Gastrocnemius medialis (tissue), 4 donors: ENCODE data around the gene SYCE3.

Experiments
- CTCF ChIP-seq, 5 experiments: fragments of 450-650 bp in 3 of 5; fragments of 200-600 bp in 2 of 5; sonication (generic) in 2 of 5; IDR thresholded peaks in 4 of 5; conservative IDR thresholded peaks in 1 of 5; 1 replicate in 4 of 5; 2 replicates in 1 of 5; pipeline ENCODE4 v1.5.1; 2016 to 2019; ENCODE audit warnings: antibody characterized with exemption in 5 of 5, mild to moderate bottlenecking in 3 of 5, moderate library complexity in 3 of 5
- POLR2A ChIP-seq, 2 donors: fragments of 450-650 bp; IDR thresholded peaks; one replicate each; pipeline ENCODE4 v1.6.1; 2017; ENCODE audit warnings: antibody characterized with exemption in 2 of 2, mild to moderate bottlenecking in 2 of 2, moderate library complexity in 2 of 2

- TF ChIP-seq CTCF (IDR thresholded peaks at IDR 0.05 in 4 of 5, conservative IDR thresholded peaks at IDR 0.05 in 1 of 5) (no peak), POLR2A (IDR thresholded peaks at IDR 0.05) (no peak)
These were observed 58.1 kb downstream of the SYCE3 start for GRCh38 chr22:50504369-50505211.
